Osteoblast (primary cell): ENCODE results near the gene B4GALNT2. TPM values are rescaled to one million over a fixed set of nuclear protein-coding genes. Genes with fewer than 3 reads are reported as not detected.
A peak's percentile ranks its signal among the peaks of the same experiment; 100 is the strongest.
"Not testable (repeated sequence)": the region's sequence is repeated elsewhere in the genome, so short reads cannot be mapped to it uniquely, and the experiment has no call there.

Experiments used
- DNase-seq: peaks from one replicate; pipeline ENCODE4 v3.0.0; 2011; ENCODE audit warnings: low spot score, mixed read lengths; ENCODE audit not compliant: insufficient read length; ENCODE audit errors: missing footprints
- H2AFZ ChIP-seq: 2 replicates; pipeline ENCODE4 v1.6.0; 2011; ENCODE audit warnings: mild to moderate bottlenecking, low read length
- H3K27ac ChIP-seq: 2 replicates; pipeline ENCODE4 v1.5.1; 2011; ENCODE audit warnings: mild to moderate bottlenecking, low read depth, low read length, moderate library complexity
- H3K27me3 ChIP-seq: 2 replicates; pipeline ENCODE4 v1.6.0; 2012; ENCODE audit warnings: mild to moderate bottlenecking, control low read depth, inconsistent platforms, low read length, moderate library complexity; ENCODE audit not compliant: insufficient read depth
- H3K36me3 ChIP-seq: 2 replicates; pipeline ENCODE4 v1.5.1; 2011; ENCODE audit warnings: mild to moderate bottlenecking, low read length, control low read depth, moderate library complexity; ENCODE audit not compliant: insufficient read depth
- H3K4me1 ChIP-seq: 2 replicates; pipeline ENCODE4 v1.5.1; 2011; ENCODE audit warnings: mild to moderate bottlenecking, low read length, control low read depth, moderate library complexity; ENCODE audit not compliant: insufficient read depth
- H3K4me2 ChIP-seq: 2 replicates; pipeline ENCODE4 v1.6.0; 2011; ENCODE audit warnings: mild to moderate bottlenecking, low read length; ENCODE audit not compliant: insufficient read depth
- H3K4me3 ChIP-seq: fragments of 200-600 bp; sonication (generic); 3 replicates; pipeline ENCODE4 v1.5.1; 2012; ENCODE audit warnings: mild to moderate bottlenecking, low read length, inconsistent platforms; ENCODE audit not compliant: insufficient read depth
- H3K79me2 ChIP-seq: 2 replicates; pipeline ENCODE4 v1.6.0; 2012; ENCODE audit warnings: mild to moderate bottlenecking, low read length, control low read depth, inconsistent platforms; ENCODE audit not compliant: insufficient read depth
- H3K9me3 ChIP-seq: 2 replicates; pipeline ENCODE4 v1.5.1; 2011; ENCODE audit warnings: low read depth, low read length, control low read depth
- H4K20me1 ChIP-seq: 2 replicates; pipeline ENCODE4 v1.6.0; 2012; ENCODE audit warnings: mild to moderate bottlenecking, low read length, control low read depth; ENCODE audit not compliant: insufficient read depth
- CTCF ChIP-seq: IDR thresholded peaks from 2 replicates; pipeline ENCODE4 v1.5.1; 2011; ENCODE audit warnings: mild to moderate bottlenecking, low read depth, low read length, moderate library complexity; ENCODE audit errors: extremely low read depth
- total RNA-seq: library from RNA; depleted of rRNA; stranded (reverse); fragments of >200 nt; gene quantifications from 2 replicates; pipeline ENCODE4 v1.2.3, GENCODE V29; 2012

The B4GALNT2 gene
- total RNA-seq, 1 donor, result under 0.01 TPM

GRCh38 chr17:49100601-49101000 lies 32.0 kb upstream of the B4GALNT2 start:
- no peaks in the 10 kb centered on the region for H3K27me3 ChIP-seq
- no peak overlapping the region for H3K4me3 ChIP-seq
- no peaks in the 10 kb centered on the region for H3K36me3 ChIP-seq
- H3K4me2 ChIP-seq, result no peak overlapping the region
- TF ChIP-seq CTCF, result no peak
- DNase-seq, result no peak
- no peaks in the 10 kb centered on the region for H3K79me2 ChIP-seq
- no peaks in the 10 kb centered on the region for H4K20me1 ChIP-seq
- peaks cover 25% of the 10 kb centered on the region for H3K4me1 ChIP-seq
- no peak overlapping the region for H3K27ac ChIP-seq
- H2AFZ ChIP-seq, result no peak overlapping the region
- H3K9me3 ChIP-seq, result no peaks in the 10 kb centered on the region

GRCh38 chr17:49101054-49101534 lies 31.5 kb upstream of the B4GALNT2 start:
- H3K79me2 ChIP-seq, result no peaks in the 10 kb centered on the region
- H3K4me3 ChIP-seq, result no peak overlapping the region
- no peak overlapping the region for H2AFZ ChIP-seq
- no peak overlapping the region for H3K4me2 ChIP-seq
- no peak for TF ChIP-seq CTCF
- DNase-seq, result peak; percentile 63
- H4K20me1 ChIP-seq, result no peaks in the 10 kb centered on the region
- no peaks in the 10 kb centered on the region for H3K36me3 ChIP-seq
- no peaks in the 10 kb centered on the region for H3K9me3 ChIP-seq
- H3K27me3 ChIP-seq, result no peaks in the 10 kb centered on the region
- peak overlapping the region; percentile 75 for H3K27ac ChIP-seq
- peaks cover 25% of the 10 kb centered on the region for H3K4me1 ChIP-seq

- not testable (repeated sequence) for H3K9me3 ChIP-seq, H3K36me3 ChIP-seq, H3K4me3 ChIP-seq, H2AFZ ChIP-seq, H3K4me2 ChIP-seq, H3K27me3 ChIP-seq, H3K27ac ChIP-seq, H3K79me2 ChIP-seq, H4K20me1 ChIP-seq, DNase-seq
- peaks cover 47% of the 10 kb centered on the region for H3K4me1 ChIP-seq
Observed at GRCh38 chr17:49103360-49103759, 29.2 kb upstream of the B4GALNT2 start.

GRCh38 chr17:49104511-49105074 lies 28.0 kb upstream of the B4GALNT2 start:
- DNase-seq, result peak; percentile 45
- peak overlapping the region; percentile 14 for H2AFZ ChIP-seq
- H3K4me3 ChIP-seq, result no peak overlapping the region
- no peak for TF ChIP-seq CTCF
- no peaks in the 10 kb centered on the region for H3K9me3 ChIP-seq
- no peaks in the 10 kb centered on the region for H4K20me1 ChIP-seq
- H3K36me3 ChIP-seq, result no peaks in the 10 kb centered on the region
- H3K27me3 ChIP-seq, result no peaks in the 10 kb centered on the region
- no peaks in the 10 kb centered on the region for H3K79me2 ChIP-seq
- no peak overlapping the region for H3K4me2 ChIP-seq
- H3K4me1 ChIP-seq, result peaks cover 54% of the 10 kb centered on the region
- peak overlapping the region; percentile 25 for H3K27ac ChIP-seq
